ENCODE results near the gene ASL.
"Not testable (repeated sequence)": the region's sequence is repeated elsewhere in the genome, so short reads cannot be mapped to it uniquely, and the experiment has no call there.

Gene ASL

DNA sequence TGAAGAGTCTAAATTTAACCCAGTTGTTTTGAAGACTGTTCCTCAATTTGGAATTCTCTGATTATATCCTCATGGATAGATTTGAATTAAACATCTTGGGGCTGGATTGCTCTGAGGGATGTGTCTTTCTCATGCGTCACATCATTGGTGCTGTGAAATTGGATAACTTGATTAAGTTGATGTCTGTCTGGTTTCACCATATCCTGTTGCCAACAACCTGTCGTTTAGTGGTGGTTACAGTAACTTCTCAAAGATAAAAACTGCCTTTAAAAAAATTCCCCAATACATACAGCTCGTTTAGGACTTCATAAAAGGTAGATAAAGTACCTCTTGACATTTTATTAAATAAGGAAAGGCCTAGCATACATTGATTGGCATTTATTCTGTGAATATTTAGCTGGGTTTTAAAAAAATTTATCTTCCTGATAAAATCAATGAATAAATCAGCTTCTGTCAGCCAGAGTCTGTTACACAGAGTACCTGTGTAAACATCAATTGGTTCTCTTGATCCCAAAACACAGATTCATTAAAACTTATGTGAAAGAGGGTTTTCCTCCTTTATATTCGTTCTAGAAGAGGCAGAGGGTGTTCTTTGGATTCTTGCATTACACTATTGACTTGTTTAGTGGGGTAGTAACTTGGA, 49.6 kb downstream of the ASL start:
- DNase-seq (ENCODE audit: extremely low read depth, low read depth), result no peak
- H3K4me3 ChIP-seq (replicated peaks; ENCODE audit: low read depth, low read length), result no peak overlapping the region
- TF ChIP-seq, protein P1, sequence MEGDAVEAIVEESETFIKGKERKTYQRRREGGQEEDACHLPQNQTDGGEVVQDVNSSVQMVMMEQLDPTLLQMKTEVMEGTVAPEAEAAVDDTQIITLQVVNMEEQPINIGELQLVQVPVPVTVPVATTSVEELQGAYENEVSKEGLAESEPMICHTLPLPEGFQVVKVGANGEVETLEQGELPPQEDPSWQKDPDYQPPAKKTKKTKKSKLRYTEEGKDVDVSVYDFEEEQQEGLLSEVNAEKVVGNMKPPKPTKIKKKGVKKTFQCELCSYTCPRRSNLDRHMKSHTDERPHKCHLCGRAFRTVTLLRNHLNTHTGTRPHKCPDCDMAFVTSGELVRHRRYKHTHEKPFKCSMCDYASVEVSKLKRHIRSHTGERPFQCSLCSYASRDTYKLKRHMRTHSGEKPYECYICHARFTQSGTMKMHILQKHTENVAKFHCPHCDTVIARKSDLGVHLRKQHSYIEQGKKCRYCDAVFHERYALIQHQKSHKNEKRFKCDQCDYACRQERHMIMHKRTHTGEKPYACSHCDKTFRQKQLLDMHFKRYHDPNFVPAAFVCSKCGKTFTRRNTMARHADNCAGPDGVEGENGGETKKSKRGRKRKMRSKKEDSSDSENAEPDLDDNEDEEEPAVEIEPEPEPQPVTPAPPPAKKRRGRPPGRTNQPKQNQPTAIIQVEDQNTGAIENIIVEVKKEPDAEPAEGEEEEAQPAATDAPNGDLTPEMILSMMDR (IDR thresholded peaks at IDR 0.05; ENCODE audit: low read depth, low read length, missing control alignments), result no peak

DNA sequence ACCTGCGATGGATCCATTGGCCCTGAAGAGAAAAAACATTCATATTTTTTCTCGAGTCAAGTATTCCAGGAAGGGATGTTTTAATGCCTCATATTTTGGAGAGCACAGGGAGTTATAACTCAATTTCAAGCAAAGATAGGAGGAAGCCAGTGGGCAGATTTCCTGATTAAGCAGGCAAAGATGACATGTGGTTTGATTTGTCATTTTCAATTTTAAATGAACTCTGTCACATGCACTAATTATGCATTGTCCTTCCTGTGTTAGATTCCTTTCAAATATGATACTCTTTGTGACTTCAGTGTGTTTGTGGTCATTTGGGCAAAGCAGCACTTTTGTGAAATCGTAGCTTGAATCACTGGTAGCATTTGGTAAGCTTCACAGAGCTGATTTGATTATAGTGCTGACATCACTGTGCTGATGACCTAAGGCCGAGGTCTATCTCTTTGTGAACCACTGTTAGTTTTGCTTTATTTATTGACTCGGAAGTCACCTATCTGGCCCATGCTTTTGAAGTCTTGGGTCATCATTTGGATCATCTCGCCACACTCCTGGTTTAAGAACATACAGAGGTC, 50.2 kb downstream of the ASL start:
- not testable (repeated sequence) for DNase-seq (ENCODE audit: extremely low read depth, low read depth); H3K4me3 ChIP-seq (replicated peaks; ENCODE audit: low read depth, low read length)

DNA sequence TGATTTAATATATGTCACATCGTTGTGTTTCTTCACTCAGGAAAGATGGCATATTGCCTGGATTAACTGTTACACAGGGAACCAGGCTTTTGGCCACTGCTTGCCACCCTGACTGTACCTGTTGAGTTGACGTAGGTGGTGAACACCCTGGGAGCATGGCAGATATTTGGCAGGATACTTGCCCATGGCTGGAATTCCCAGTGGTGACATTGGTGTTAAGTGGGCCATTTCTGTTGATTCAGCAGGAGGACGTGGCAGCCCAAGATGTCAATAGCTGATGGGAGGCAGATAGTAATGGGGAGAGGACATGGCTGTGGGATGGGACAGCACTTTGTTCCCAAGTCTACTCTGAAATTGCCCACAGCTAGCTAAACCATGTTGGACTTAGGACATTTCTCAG, 51.6 kb downstream of the ASL start:
- H3K4me3 ChIP-seq (replicated peaks; ENCODE audit: low read depth, low read length); DNase-seq (ENCODE audit: extremely low read depth, low read depth): not testable (repeated sequence)

DNA sequence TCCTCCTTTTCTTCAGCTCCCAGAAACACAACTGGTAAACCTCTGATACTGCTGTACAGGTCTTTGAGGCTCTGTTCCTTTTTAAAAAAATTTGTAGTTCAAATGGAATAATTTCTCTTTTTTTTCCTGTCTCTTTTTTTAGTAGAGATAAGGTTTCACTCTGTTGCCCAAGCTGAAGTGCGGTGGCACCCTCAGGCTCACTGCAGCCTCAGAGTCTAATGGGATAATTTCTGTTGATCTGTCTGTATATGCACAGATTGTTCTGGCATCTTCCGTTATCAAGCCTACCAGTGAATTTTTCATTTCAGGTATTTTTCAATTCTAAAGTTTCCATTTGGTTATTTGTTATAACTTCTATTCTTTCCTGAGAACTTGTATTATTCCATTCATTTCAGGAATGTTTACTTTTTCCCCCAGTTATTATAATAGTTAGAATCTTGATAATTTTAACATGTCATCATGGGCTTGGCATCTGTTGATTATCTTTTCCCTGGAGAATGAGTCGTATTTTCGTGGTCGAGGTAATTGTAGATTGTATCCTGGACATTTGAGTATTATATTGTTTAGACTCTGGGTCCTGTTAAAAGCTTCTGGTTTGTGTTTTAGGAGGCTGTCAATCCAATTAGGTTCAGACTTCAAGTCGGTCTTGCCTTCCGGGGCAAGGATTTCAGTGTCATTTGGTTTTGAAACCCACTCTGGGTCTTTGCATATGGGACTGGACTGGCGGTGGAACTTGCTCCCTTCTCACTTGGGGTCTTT, 63.6 kb downstream of the ASL start:
- DNase-seq (ENCODE audit: extremely low read depth, low read depth), result no peak
- H3K4me3 ChIP-seq (replicated peaks; ENCODE audit: low read depth, low read length), result no peak overlapping the region
- TF ChIP-seq, protein P1 (IDR thresholded peaks at IDR 0.05; ENCODE audit: low read depth, low read length, missing control alignments), result no peak

DNA sequence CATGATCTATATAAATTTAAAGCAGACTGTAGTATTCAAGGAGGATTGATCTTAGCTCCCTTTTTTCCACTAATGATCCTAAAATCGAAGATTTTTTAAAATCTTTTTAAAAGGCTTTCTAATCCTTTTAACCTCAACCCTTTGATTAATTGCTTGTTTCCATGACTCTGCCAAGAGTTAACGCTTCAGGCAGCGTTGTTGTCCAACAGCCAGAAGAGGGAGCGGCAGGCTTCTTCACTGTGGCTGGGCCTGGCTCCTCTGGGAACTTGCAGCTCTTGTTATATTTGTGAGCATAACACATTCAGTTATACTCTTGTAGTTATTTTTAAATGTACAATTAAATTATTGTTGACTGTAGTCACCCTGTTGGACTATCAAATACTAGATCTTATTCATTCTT, 65.3 kb downstream of the ASL start:
- TF ChIP-seq, protein P1 (IDR thresholded peaks at IDR 0.05; ENCODE audit: low read depth, low read length, missing control alignments), result peak; percentile 62
- H3K4me3 ChIP-seq (replicated peaks; ENCODE audit: low read depth, low read length), result no peak overlapping the region
- DNase-seq (ENCODE audit: extremely low read depth, low read depth), result no peak

DNA sequence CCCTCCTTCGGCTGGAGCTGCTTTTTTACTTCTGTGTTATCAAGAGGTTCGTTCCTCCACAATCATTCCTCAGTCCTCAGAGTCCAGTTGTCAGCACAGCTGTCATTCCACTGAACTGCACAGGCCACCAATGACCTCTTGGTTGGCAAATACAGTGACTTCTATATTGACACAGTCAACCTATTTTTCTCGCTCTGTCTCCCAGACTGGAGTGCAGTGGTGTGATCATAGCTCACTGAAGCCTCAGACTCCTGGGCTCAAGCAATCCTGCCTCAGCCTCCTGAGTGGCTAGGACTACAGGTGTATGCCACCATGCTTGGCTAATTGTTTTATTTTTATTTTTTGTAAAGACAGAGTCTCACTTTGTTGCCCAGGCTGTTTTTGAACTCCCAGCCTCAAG, 66.7 kb downstream of the ASL start:
- H3K4me3 ChIP-seq (replicated peaks; ENCODE audit: low read depth, low read length), result no peak overlapping the region
- no peak for DNase-seq (ENCODE audit: extremely low read depth, low read depth)
- TF ChIP-seq, protein P1 (IDR thresholded peaks at IDR 0.05; ENCODE audit: low read depth, low read length, missing control alignments), result no peak

DNA sequence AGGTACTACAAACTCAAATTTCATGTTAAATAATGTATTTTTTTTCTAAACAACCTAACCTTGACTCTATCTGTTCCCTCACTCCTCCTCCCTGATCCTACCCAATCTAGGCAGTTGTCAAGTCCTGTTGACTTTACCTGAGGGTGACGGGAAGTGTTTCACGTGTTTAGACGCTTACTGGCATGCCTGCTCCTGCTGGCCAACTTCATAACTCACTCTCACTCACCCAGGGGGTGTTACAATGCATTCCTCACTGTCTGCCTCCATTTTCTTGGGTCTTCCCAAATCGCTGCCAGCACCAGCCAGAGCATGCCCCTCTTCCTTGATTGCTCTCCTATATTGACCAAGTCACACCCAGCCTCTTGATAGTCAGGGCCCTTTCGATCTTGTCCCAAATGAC, 67.4 kb downstream of the ASL start:
- DNase-seq (ENCODE audit: extremely low read depth, low read depth), result no peak
- TF ChIP-seq, protein P1 (IDR thresholded peaks at IDR 0.05; ENCODE audit: low read depth, low read length, missing control alignments), result no peak
- H3K4me3 ChIP-seq (replicated peaks; ENCODE audit: low read depth, low read length), result no peak overlapping the region
